Astrocyte (in vitro differentiated cells and primary cell): Measurements from ENCODE around the gene PARD3B.

Experiments used
- CTCF ChIP-seq: IDR thresholded peaks from 2 replicates; pipeline ENCODE4 v1.5.1; 2011; ENCODE audit warnings: low read depth, mild to moderate bottlenecking, inconsistent platforms, low read length, moderate library complexity; ENCODE audit not compliant: insufficient read depth
- EZH2 ChIP-seq: IDR thresholded peaks from 2 replicates; pipeline ENCODE4 v1.6.1; 2012; ENCODE audit warnings: mild to moderate bottlenecking, low read length, inconsistent platforms; ENCODE audit not compliant: insufficient read depth

GRCh38 chr2:205574001-205574400 is 1028.7 kb downstream of the PARD3B start:
- TF ChIP-seq CTCF = no peak
- no peak for TF ChIP-seq EZH2
